ENCODE data around the gene SGTA. TPM values are rescaled to one million over a fixed set of nuclear protein-coding genes. Genes with fewer than 3 reads are reported as not detected.

SGTA gene
- total RNA-seq, 1 donor from 2014 or later = 47.3 TPM

DNA sequence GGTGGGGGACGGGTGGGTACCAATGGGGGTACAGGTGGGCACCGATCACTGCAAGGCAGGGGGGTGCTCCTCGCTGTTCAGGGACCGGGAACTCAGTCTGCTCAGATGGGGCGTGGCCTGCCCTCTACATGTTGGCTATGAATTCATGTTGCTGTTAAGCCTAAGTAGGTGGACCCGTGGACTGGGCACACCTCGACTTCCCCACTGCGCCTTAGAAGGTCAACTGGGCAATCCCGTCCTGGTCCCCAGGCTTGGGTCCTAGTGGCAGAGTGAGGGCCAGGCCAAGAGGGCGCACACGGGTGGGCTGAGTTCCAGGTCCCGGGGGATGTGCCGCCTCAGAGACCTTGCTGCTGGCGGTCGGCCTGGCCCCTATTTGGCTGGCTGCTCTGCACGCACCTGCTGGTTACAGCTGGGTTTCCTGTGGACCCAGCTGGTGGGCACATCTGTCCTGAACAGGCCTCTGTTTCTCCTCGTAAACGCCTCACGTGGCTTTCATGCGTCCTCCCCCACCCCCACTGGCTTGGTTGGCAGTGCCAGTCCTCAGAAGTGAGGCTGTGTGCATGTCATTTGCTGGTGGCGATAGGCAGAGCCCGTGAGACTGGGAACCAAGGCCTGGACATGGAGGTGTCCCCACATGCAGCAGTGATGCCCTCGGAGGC lies 23.0 kb upstream of the SGTA start:
- ATAC-seq (ENCODE audit: low read depth) (no peak), DNase-seq (no peak)
- Mint-ChIP-seq H3K27ac (no peak overlapping the region), H3K9me3 (no peaks in the 10 kb centered on the region), H3K27me3 (no peaks in the 10 kb centered on the region), H3K4me3 (no peak overlapping the region), H3K36me3 (ENCODE audit: low read depth) (peaks cover 63% of the 10 kb centered on the region), H3K4me1 (no peaks in the 10 kb centered on the region)
- ChIA-PET POLR2A (no interaction called here), CTCF (no interaction called here)
- intact Hi-C loops (cut with micrococcal nuclease) = no loop called here
- no peak for TF ChIP-seq CTCF (IDR thresholded peaks at IDR 0.05)

DNA sequence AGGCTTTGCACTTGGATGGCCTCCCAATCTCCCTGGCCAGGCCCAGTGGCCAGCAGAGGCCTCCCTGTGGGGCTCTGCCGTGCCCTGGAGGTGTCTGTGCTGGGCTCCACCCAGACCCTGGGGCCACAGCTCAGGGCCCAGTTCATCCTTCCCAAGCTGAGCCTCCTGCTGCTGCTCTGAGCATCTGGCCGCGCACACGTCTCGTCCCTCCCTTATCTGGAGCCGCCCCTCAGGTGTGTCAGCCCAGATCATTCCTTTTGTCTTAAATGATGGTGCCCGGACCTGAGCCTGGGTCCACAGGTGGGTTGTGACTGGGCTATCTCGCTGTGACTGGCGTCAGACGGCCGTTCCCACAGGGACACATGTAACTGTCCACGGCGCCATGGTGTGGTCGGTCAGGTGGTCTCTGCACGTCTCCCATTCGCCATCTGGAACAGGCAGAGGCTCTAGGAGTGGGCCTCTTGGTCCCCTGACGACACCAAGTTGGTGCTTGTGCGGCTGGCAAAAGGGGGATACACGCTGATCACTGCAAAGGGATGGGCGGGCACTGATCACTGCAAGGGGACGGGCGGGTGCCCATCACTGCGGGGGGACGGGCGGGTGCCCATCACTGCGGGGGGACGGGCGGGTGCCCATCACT lies 22.3 kb upstream of the SGTA start:
- DNase-seq = no peak
- ATAC-seq (ENCODE audit: low read depth) = no peak
- no peaks in the 10 kb centered on the region for H3K9me3 Mint-ChIP-seq
- H3K27ac Mint-ChIP-seq = no peak overlapping the region
- CTCF ChIA-PET = no interaction called here
- POLR2A ChIA-PET = no interaction called here
- peaks cover 67% of the 10 kb centered on the region for H3K36me3 Mint-ChIP-seq (ENCODE audit: low read depth)
- TF ChIP-seq CTCF (IDR thresholded peaks at IDR 0.05) = no peak
- no peak overlapping the region for H3K4me3 Mint-ChIP-seq
- H3K27me3 Mint-ChIP-seq = no peaks in the 10 kb centered on the region
- no peaks in the 10 kb centered on the region for H3K4me1 Mint-ChIP-seq
- intact Hi-C loops (cut with micrococcal nuclease) = no loop called here

- no peak overlapping the region for H3K4me3 Mint-ChIP-seq
- DNase-seq = no peak
- H3K9me3 Mint-ChIP-seq = no peaks in the 10 kb centered on the region
- CTCF ChIA-PET = no interaction called here
- no peaks in the 10 kb centered on the region for H3K27me3 Mint-ChIP-seq
- ATAC-seq (ENCODE audit: low read depth) = no peak
- H3K4me1 Mint-ChIP-seq = no peaks in the 10 kb centered on the region
- no peak for TF ChIP-seq CTCF (IDR thresholded peaks at IDR 0.05)
- POLR2A ChIA-PET = no interaction called here
- H3K27ac Mint-ChIP-seq = no peak overlapping the region
- H3K36me3 Mint-ChIP-seq (ENCODE audit: low read depth) = peaks cover 69% of the 10 kb centered on the region
- intact Hi-C loops (cut with micrococcal nuclease) = no loop called here
Observed at GRCh38 chr19:2804156-2805004, 21.3 kb upstream of the SGTA start.

DNA sequence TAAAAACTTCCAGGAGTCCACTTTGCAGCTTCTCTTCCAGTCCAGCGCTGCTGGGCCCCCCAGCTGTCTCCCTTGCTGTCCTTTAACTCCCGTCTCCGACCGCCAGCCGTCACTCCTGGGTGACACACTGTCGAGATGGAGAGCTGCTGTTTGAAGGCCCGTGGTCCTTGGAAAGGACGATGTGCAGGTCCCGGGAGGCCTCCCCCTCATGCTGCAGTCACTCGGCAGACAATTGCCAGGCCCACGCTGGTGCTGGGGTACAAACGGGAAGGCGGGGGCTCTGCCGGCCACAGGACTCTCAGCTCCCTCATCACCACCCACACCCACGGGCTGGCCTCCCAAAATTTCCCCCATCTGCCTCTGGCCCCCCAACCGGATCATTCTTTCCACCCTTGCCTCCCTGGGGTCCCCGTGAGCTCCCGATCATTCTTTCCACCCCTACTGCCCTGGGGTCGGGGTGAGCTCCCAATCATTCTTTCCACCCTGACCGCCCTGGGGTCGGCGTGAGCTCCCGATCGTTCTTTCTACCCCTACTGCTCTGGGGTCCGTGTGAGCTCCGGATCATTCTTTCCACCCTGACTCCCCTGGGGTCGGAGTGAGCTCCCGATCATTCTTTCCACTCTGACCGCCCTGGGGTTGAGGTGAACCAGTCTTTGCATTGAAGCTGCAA lies 20.5 kb upstream of the SGTA start:
- Mint-ChIP-seq H3K4me3 (no peak overlapping the region), H3K36me3 (ENCODE audit: low read depth) (peaks cover 66% of the 10 kb centered on the region), H3K27me3 (no peaks in the 10 kb centered on the region), H3K9me3 (no peaks in the 10 kb centered on the region), H3K4me1 (no peaks in the 10 kb centered on the region), H3K27ac (no peak overlapping the region)
- intact Hi-C loops (cut with micrococcal nuclease) = no loop called here
- DNase-seq (no peak), ATAC-seq (ENCODE audit: low read depth) (no peak)
- CTCF ChIA-PET = no interaction called here
- TF ChIP-seq CTCF (IDR thresholded peaks at IDR 0.05) = no peak
- POLR2A ChIA-PET = interaction anchor here (0.6 kb wide), 1 partner anchor 825 kb away, joined by 3 read pairs; no protein-coding TSS in a partner anchor
